HEK293 (cell line): ENCODE results near the gene FMNL3.

Source experiments
- GLI4 ChIP-seq: fragments of 450-650 bp; formaldehyde crosslinking; IDR thresholded peaks from 2 replicates; pipeline ENCODE4 v1.5.1; 2016; ENCODE audit warnings: missing biosample characterization, missing genetic modification characterization
- ZNF133 ChIP-seq: fragments of 450-650 bp; formaldehyde crosslinking; IDR thresholded peaks from 2 replicates; pipeline ENCODE4 v1.5.1; 2016; ENCODE audit warnings: missing biosample characterization, missing genetic modification characterization
- ZNF302 ChIP-seq: fragments of 450-650 bp; formaldehyde crosslinking; IDR thresholded peaks from 2 replicates; pipeline ENCODE4 v1.5.1; 2016; ENCODE audit warnings: missing biosample characterization, missing genetic modification characterization, low read depth
- ZNF76 ChIP-seq: fragments of 450-650 bp; formaldehyde crosslinking; IDR thresholded peaks from 2 replicates; pipeline ENCODE4; 2016; ENCODE audit warnings: low read depth, missing biosample characterization, missing genetic modification characterization, borderline replicate concordance
- TF ChIP-seq, protein P1 (sequence below): sonication (generic); formaldehyde crosslinking; IDR thresholded peaks from 2 replicates; pipeline ENCODE4 v1.8.1; 2022; ENCODE audit warnings: mild to moderate bottlenecking, moderate library complexity, missing genetic modification reagents
- TF ChIP-seq, protein P2 (sequence below): fragments of 450-650 bp; formaldehyde crosslinking; IDR thresholded peaks from 2 replicates; pipeline ENCODE4 v1.5.1; 2016; ENCODE audit warnings: missing biosample characterization, missing genetic modification characterization

DNA sequence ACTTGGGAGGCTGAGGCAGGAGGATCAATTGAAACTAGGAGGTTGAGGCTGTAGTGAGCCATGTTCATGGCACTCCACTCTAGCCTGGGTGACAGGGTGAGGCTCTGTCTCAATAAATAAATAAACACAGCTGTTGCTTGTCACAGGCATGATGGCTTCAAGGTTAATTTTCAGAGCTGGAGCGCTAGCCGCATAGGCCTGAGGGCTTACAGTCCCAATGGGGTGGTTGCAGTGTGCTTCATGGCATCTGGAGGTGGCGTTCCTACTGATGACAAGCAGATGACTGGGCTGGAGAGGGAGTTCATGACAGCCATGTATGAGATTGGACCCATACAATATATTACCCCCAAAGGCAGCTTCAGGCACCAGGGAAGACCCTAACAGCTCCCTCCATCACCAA lies 1.6 kb upstream of the FMNL3 start:
- TF ChIP-seq ZNF133 (tag by site-specific recombination) (no peak), ZNF76 (no peak), GLI4 (tag by site-specific recombination) (no peak), ZNF302 (tag by site-specific recombination) (no peak)
- TF ChIP-seq, protein P1, sequence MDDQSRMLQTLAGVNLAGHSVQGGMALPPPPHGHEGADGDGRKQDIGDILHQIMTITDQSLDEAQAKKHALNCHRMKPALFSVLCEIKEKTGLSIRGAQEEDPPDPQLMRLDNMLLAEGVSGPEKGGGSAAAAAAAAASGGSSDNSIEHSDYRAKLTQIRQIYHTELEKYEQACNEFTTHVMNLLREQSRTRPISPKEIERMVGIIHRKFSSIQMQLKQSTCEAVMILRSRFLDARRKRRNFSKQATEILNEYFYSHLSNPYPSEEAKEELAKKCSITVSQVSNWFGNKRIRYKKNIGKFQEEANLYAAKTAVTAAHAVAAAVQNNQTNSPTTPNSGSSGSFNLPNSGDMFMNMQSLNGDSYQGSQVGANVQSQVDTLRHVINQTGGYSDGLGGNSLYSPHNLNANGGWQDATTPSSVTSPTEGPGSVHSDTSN (CRISPR knock-in tag): no peak
- TF ChIP-seq, protein P2, sequence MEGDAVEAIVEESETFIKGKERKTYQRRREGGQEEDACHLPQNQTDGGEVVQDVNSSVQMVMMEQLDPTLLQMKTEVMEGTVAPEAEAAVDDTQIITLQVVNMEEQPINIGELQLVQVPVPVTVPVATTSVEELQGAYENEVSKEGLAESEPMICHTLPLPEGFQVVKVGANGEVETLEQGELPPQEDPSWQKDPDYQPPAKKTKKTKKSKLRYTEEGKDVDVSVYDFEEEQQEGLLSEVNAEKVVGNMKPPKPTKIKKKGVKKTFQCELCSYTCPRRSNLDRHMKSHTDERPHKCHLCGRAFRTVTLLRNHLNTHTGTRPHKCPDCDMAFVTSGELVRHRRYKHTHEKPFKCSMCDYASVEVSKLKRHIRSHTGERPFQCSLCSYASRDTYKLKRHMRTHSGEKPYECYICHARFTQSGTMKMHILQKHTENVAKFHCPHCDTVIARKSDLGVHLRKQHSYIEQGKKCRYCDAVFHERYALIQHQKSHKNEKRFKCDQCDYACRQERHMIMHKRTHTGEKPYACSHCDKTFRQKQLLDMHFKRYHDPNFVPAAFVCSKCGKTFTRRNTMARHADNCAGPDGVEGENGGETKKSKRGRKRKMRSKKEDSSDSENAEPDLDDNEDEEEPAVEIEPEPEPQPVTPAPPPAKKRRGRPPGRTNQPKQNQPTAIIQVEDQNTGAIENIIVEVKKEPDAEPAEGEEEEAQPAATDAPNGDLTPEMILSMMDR (tag by site-specific recombination): no peak
